GM12891 (cell line): ENCODE measurements around the gene COX6B2.

Experiments
- PAX5 ChIP-seq: IDR thresholded peaks from 2 replicates; pipeline ENCODE4 v1.6.1; 2011; ENCODE audit warnings: low read length, moderate library complexity, mild to moderate bottlenecking; ENCODE audit not compliant: insufficient read depth, severe bottlenecking
- POLR2A ChIP-seq: IDR thresholded peaks from 2 replicates; pipeline ENCODE4 v1.6.1; 2011; ENCODE audit warnings: low read depth, low read length, control low read depth
- POLR2AphosphoS5 ChIP-seq: IDR thresholded peaks from 2 replicates; pipeline ENCODE4 v1.6.1; 2011; ENCODE audit warnings: low read depth, low read length, control low read depth
- POU2F2 ChIP-seq: IDR thresholded peaks from 2 replicates; pipeline ENCODE4 v1.6.1; 2011; ENCODE audit warnings: low read depth, mild to moderate bottlenecking, control low read depth, low read length, moderate library complexity
- SPI1 ChIP-seq: IDR thresholded peaks from 2 replicates; pipeline ENCODE4 v1.6.1; 2011; ENCODE audit warnings: low read depth, low read length, control low read depth
- TAF1 ChIP-seq: IDR thresholded peaks from 2 replicates; pipeline ENCODE4 v1.6.1; 2011; ENCODE audit warnings: low read depth, low read length, control low read depth

DNA sequence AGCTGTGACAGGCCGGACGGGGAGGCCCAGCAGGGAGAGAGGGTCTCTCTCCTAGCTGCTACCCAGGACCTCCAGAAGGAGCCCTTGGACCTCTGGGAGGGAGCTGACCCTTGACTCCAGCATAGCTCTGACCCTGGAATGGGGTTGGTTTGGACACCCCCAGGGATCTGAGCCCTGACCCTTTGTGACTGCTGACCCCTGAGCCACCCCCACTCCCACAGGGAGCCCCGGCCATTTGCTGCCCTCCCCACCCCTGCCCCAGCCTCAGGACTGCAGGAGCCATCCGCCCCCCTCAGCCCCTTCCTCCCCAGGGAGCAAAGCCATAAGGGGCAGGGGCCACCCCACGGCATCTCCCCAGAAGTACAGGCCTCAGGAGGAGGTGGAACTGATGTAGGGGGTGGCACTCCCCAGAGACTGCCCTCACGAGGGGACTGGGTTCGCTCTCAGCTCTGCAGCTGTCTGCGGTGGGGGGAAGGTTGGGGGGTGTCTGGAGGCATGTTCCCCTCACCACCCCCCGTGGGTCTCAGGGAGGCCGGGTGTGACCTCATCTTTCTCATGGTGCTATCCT lies 7.0 kb downstream of the COX6B2 start:
- no peak for TF ChIP-seq POLR2A
- no peak for TF ChIP-seq TAF1
- TF ChIP-seq POLR2AphosphoS5: no peak
- no peak for TF ChIP-seq POU2F2
- TF ChIP-seq SPI1: no peak
- no peak for TF ChIP-seq PAX5
